HuH-7.5 (cell line): ENCODE measurements around the gene NDRG4.

ENCODE experiments used
- DNase-seq: peaks from one replicate; pipeline ENCODE4 v3.0.0; 2011; ENCODE audit warnings: low spot score

NDRG4 gene

GRCh38 chr16:58499615-58500351 lies at the start of gene NDRG4:
TSS of gene NDRG4 (plus strand) at chr16:58500143. CDS start at chr16:58500249, 106 bp downstream.
- no peak for DNase-seq

GRCh38 chr16:58450590-58450989 lies 49.4 kb upstream of the NDRG4 start:
- no peak for DNase-seq

- DNase-seq = no peak
These were observed 48.7 kb upstream of the NDRG4 start for GRCh38 chr16:58451265-58451689.

- DNase-seq = no peak
These were observed 48.0 kb upstream of the NDRG4 start for GRCh38 chr16:58451945-58452401.

GRCh38 chr16:58452640-58453039 lies 47.3 kb upstream of the NDRG4 start:
- no peak for DNase-seq

- no peak for DNase-seq
These were observed 45.8 kb upstream of the NDRG4 start for GRCh38 chr16:58454178-58454577.

GRCh38 chr16:58454856-58455255 lies 45.1 kb upstream of the NDRG4 start:
- DNase-seq = no peak

GRCh38 chr16:58455750-58456149 lies 44.2 kb upstream of the NDRG4 start:
- no peak for DNase-seq

GRCh38 chr16:58456193-58456592 lies 43.8 kb upstream of the NDRG4 start:
- no peak for DNase-seq

GRCh38 chr16:58458606-58459343 lies 41.2 kb upstream of the NDRG4 start:
- no peak for DNase-seq

- DNase-seq = no peak
These were observed 40.4 kb upstream of the NDRG4 start for GRCh38 chr16:58459344-58460218.

GRCh38 chr16:58460219-58460610 lies 39.7 kb upstream of the NDRG4 start:
- DNase-seq = no peak

- DNase-seq = no peak
These were observed 38.9 kb upstream of the NDRG4 start for GRCh38 chr16:58461056-58461455.

GRCh38 chr16:58461640-58462039 lies 38.3 kb upstream of the NDRG4 start:
- no peak for DNase-seq

GRCh38 chr16:58462089-58462488 lies 37.9 kb upstream of the NDRG4 start:
- DNase-seq = no peak

GRCh38 chr16:58462499-58462996 lies 37.4 kb upstream of the NDRG4 start:
- DNase-seq = no peak

- no peak for DNase-seq
These were observed 36.7 kb upstream of the NDRG4 start for GRCh38 chr16:58462997-58463941.

GRCh38 chr16:58464047-58464915 lies 35.7 kb upstream of the NDRG4 start:
- peak; percentile 59 for DNase-seq

GRCh38 chr16:58464916-58465731 lies 34.8 kb upstream of the NDRG4 start:
- DNase-seq = peak; percentile 90
